ENCODE data around the gene MMP19. TPM values are rescaled to one million over a fixed set of nuclear protein-coding genes. Genes with fewer than 3 reads are reported as not detected.
"Not testable (repeated sequence)": the region's sequence is repeated elsewhere in the genome, so short reads cannot be mapped to it uniquely, and the experiment has no call there.

The MMP19 gene
- total RNA-seq, 4 donors from 2014 or later = 5.5 to 17.4 (median 8.5) TPM

DNA sequence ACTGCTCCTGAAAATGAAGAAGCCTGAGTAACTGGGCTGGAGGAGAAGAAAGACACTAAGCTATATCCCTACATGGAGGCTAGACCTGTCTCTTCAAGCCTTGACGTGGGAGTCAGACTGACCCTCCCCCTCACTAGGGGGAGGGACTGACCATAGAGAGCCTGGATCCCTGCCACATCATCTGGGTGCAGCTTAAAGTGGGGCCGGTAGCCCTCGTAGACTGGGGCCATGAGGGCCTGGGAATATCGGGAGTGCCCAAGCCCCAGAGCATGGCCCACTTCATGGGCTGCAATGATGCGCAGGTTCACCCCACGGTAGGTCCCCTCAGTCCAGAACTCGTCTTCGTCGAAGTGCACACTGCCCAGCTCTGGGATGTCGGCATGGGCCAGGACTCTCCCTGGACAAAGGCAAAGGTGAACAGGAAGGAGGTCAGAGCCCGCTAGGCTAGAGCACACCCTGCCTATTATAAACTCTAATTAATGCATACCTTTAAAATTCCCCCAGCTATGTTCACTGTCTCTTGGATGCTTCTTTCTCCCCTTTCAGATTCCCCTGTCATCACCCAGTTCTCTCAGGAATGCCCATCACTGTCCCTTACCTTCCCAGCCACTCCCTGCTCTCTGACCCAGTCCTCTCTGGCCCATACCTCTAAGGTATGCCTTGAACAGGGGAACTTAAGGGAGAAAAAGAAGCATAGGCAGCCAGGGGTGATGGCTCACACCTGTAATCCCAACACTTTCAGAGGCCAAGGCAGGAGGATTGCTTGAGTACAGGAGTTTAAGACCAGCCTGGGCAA is 3.2 kb downstream of the MMP19 start:
- H3K4me1 ChIP-seq = no peaks in the 10 kb centered on the region
- DNase-seq (ENCODE audit: extremely low spot score) = no peak
- H3K27ac ChIP-seq (replicated peaks in 1 of 4) = no peak overlapping the region
- no peaks in the 10 kb centered on the region for H3K9me3 ChIP-seq
- WGBS = 83% methylated on average over 9 of the region's 11 CpGs
- peaks cover 0 to 26% (median 0%) of the 10 kb centered on the region in 4 donors for H3K27me3 ChIP-seq
- no peak overlapping the region for H3K4me3 ChIP-seq
- TF ChIP-seq, protein P1, sequence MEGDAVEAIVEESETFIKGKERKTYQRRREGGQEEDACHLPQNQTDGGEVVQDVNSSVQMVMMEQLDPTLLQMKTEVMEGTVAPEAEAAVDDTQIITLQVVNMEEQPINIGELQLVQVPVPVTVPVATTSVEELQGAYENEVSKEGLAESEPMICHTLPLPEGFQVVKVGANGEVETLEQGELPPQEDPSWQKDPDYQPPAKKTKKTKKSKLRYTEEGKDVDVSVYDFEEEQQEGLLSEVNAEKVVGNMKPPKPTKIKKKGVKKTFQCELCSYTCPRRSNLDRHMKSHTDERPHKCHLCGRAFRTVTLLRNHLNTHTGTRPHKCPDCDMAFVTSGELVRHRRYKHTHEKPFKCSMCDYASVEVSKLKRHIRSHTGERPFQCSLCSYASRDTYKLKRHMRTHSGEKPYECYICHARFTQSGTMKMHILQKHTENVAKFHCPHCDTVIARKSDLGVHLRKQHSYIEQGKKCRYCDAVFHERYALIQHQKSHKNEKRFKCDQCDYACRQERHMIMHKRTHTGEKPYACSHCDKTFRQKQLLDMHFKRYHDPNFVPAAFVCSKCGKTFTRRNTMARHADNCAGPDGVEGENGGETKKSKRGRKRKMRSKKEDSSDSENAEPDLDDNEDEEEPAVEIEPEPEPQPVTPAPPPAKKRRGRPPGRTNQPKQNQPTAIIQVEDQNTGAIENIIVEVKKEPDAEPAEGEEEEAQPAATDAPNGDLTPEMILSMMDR (IDR thresholded peaks at IDR 0.05) = no peak
- TF ChIP-seq POLR2AphosphoS5 (IDR thresholded peaks at IDR 0.05) = no peak
- no peak for TF ChIP-seq EP300 (IDR thresholded peaks at IDR 0.05)
- no peak for TF ChIP-seq POLR2A (IDR thresholded peaks at IDR 0.05; ENCODE audit: low read depth)
- intact Hi-C loops (cut with DNase I) = no loop called here
- H3K36me3 ChIP-seq = peaks cover 0 to 15% (median 10%) of the 10 kb centered on the region in 4 donors

- intact Hi-C loops (cut with DNase I) = no loop called here
- no peak for TF ChIP-seq EP300 (IDR thresholded peaks at IDR 0.05)
- TF ChIP-seq POLR2A (IDR thresholded peaks at IDR 0.05; ENCODE audit: low read depth) = no peak
- TF ChIP-seq, protein P1 (IDR thresholded peaks at IDR 0.05) = no peak
- no peak for TF ChIP-seq POLR2AphosphoS5 (IDR thresholded peaks at IDR 0.05)
Measured at GRCh38 chr12:55838361-55838760, 4.4 kb downstream of the MMP19 start.

DNA sequence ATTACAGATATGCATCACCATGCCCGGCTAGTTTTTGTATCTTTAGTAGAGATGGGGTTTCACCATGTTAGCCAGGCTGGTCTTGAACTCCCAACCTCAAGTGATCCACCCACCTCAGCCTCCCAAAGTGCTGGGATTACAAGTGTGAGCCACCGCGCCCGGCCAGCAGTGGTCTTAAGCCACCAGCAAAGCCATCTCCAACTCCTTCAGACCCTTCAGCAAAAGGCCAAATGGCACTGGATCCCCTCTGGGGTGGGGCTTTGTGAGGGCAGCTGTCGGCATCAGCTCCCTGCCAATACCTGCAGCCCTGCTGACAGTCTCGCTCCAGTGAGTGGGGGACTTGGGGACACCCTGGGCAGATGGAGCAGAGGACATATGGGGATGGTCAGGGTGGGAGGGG is 8.3 kb downstream of the MMP19 start:
- H3K27ac ChIP-seq (replicated peaks in 1 of 4); H3K27me3 ChIP-seq; intact Hi-C loops (cut with DNase I); H3K9me3 ChIP-seq; DNase-seq (ENCODE audit: extremely low spot score); H3K4me3 ChIP-seq: not testable (repeated sequence)
- 89% methylated on average over 1 of the region's 6 CpGs for WGBS
- peaks cover 10 to 32% (median 27%) of the 10 kb centered on the region in 4 donors for H3K4me1 ChIP-seq
- H3K36me3 ChIP-seq = peaks cover 0 to 25% (median 11%) of the 10 kb centered on the region in 4 donors

More at GRCh38 chr12:55838361-55838760, 4.4 kb downstream of the MMP19 start:
- peaks cover 0 to 26% (median 0%) of the 10 kb centered on the region in 4 donors for H3K27me3 ChIP-seq
- no peak for DNase-seq (ENCODE audit: extremely low spot score)
- no peak overlapping the region for H3K4me3 ChIP-seq
- no peak overlapping the region for H3K27ac ChIP-seq (replicated peaks in 1 of 4)
- H3K4me1 ChIP-seq = peaks cover 0 to under 1% (median under 1%) of the 10 kb centered on the region in 4 donors
- peaks cover 0 to 19% (median 11%) of the 10 kb centered on the region in 4 donors for H3K36me3 ChIP-seq
- 100% methylated on average over 3 of the region's 3 CpGs for WGBS
- H3K9me3 ChIP-seq = no peaks in the 10 kb centered on the region

DNA sequence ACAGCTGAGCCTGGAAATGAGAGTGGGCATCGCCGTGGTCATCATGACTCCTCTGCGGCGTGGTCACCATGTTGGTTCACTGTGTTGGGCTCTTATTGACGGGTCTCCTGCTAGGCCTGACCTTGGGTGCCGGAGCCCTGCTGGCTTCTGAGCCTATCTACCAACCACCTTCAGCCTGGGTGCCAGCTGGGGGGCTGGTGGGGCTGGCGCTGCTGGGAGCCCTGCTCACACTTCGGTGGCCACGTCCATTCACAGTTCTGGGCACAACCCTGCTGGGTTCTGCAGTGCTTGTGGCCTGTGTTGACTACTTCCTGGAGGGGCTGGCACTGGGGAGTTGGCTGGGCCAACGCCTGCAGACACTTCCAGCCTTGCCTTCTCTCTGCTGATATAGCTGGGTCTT is 9.7 kb downstream of the MMP19 start:
- 100% methylated on average over 1 of the region's 10 CpGs for WGBS
- H3K4me1 ChIP-seq = peaks cover 20 to 43% (median 38%) of the 10 kb centered on the region in 4 donors
- peaks cover 0 to 5% (median 0%) of the 10 kb centered on the region in 4 donors for H3K27me3 ChIP-seq
- no peak for DNase-seq (ENCODE audit: extremely low spot score)
- no peaks in the 10 kb centered on the region for H3K9me3 ChIP-seq
- H3K27ac ChIP-seq (replicated peaks in 1 of 4) = no peak overlapping the region
- no peak for TF ChIP-seq EP300 (IDR thresholded peaks at IDR 0.05)
- H3K4me3 ChIP-seq = no peak overlapping the region
- intact Hi-C loops (cut with DNase I) = no loop called here
- H3K36me3 ChIP-seq = peaks cover 0 to 25% (median 12%) of the 10 kb centered on the region in 4 donors

GRCh38 chr12:55831447-55831815 is 11.3 kb downstream of the MMP19 start:
- TF ChIP-seq POLR2AphosphoS5 (IDR thresholded peaks at IDR 0.05) = peak in 1 of 2 donors; percentile 25
- TF ChIP-seq, protein P1 (IDR thresholded peaks at IDR 0.05) = no peak
- intact Hi-C loops (cut with DNase I) = no loop called here

More at GRCh38 chr12:55831447-55831815, 11.3 kb downstream of the MMP19 start:
- Histone ChIP-seq H3K4me3 (peak overlapping the region; percentile 81 to 98 (median 86)), H3K4me1 (peaks cover 33 to 59% (median 54%) of the 10 kb centered on the region in 4 donors), H3K27me3 (no peaks in the 10 kb centered on the region), H3K36me3 (peaks cover 0 to 33% (median 17%) of the 10 kb centered on the region in 4 donors), H3K27ac (replicated peaks in 1 of 4) (peak overlapping the region; percentile 88 to 94 (median 92)), H3K9me3 (no peaks in the 10 kb centered on the region)
- no peak for DNase-seq (ENCODE audit: extremely low spot score)
- WGBS = 18% methylated on average over 1 of the region's 1 CpG

All from esophagus muscularis mucosa (tissue), 4 donors.